Mesothelial cell of epicardium (in vitro differentiated cells): ENCODE data around the gene PPP1R18. TPM values are rescaled to one million over a fixed set of nuclear protein-coding genes. Genes with fewer than 3 reads are reported as not detected.

Experiments used
- DNase-seq, 2 experiments: peaks; one replicate each; pipeline ENCODE4 v3.0.0; 2021; ENCODE audit warnings: low spot score in 2 of 2; ENCODE audit not compliant: unreplicated experiment in 2 of 2
- H3K27ac Mint-ChIP-seq: 2 replicates; pipeline ENCODE4 v1.8.0; 2021; ENCODE audit warnings: mixed read lengths
- H3K27me3 Mint-ChIP-seq: 2 replicates; pipeline ENCODE4 v1.8.0; 2021; ENCODE audit warnings: low read depth, mixed read lengths
- H3K36me3 Mint-ChIP-seq: 2 replicates; pipeline ENCODE4 v1.8.0; 2021; ENCODE audit warnings: mixed read lengths
- H3K4me1 Mint-ChIP-seq: 2 replicates; pipeline ENCODE4 v1.8.0; 2021; ENCODE audit warnings: mixed read lengths
- H3K4me3 Mint-ChIP-seq: 2 replicates; pipeline ENCODE4 v1.8.0; 2021; ENCODE audit warnings: mild to moderate bottlenecking, moderate library complexity, mixed read lengths
- H3K9me3 Mint-ChIP-seq: 2 replicates; pipeline ENCODE4 v1.8.0; 2021; ENCODE audit warnings: mixed read lengths
- CTCF ChIP-seq: fragments of 200-600 bp; sonication (generic); IDR thresholded peaks from one replicate; pipeline ENCODE4 v1.5.0; 2021; ENCODE audit warnings: antibody characterized with exemption; ENCODE audit not compliant: unreplicated experiment
- total RNA-seq: library from RNA; stranded (reverse); gene quantifications from 3 replicates; pipeline ENCODE4 v1.2.1, GENCODE V29; 2021

PPP1R18 gene
- total RNA-seq, 1 donor from 2014 or later, result 30.6 TPM

DNA sequence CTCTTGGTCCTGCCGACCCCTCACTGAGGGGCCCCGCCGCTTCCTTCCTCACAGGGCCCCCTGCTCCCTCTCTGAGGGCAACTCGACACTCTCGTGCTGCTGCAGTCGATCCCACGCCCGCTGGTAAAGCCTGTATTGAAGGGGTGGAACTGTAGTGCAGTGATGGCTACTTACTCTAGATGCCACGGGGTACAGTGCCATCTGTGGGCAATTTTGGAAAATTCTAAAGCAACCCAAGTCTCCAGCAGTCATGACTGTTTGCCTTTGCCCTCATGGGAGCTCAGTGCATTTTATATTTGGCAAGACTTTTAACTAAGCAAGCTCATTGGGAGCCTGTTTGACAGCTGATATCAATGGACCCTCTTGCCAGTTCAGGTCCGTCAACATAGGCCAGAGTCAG, 46.0 kb downstream of the PPP1R18 start:
- Mint-ChIP-seq H3K4me3 (no peak overlapping the region), H3K4me1 (peaks cover 2% of the 10 kb centered on the region)
- no peak for TF ChIP-seq CTCF

GRCh38 chr6:30635834-30636233, 50.6 kb downstream of the PPP1R18 start:
- no peak for DNase-seq
- Mint-ChIP-seq H3K4me3 (no peak overlapping the region), H3K27ac (no peak overlapping the region), H3K27me3 (no peaks in the 10 kb centered on the region), H3K4me1 (no peaks in the 10 kb centered on the region), H3K9me3 (peaks cover 5% of the 10 kb centered on the region), H3K36me3 (peaks cover 43% of the 10 kb centered on the region)
- TF ChIP-seq CTCF, result no peak

More for the DNA sequence above, 46.0 kb downstream of the PPP1R18 start:
- Mint-ChIP-seq H3K27ac (no peak overlapping the region), H3K36me3 (peaks cover 43% of the 10 kb centered on the region), H3K9me3 (no peaks in the 10 kb centered on the region), H3K27me3 (no peaks in the 10 kb centered on the region)
- no peak for DNase-seq

DNA sequence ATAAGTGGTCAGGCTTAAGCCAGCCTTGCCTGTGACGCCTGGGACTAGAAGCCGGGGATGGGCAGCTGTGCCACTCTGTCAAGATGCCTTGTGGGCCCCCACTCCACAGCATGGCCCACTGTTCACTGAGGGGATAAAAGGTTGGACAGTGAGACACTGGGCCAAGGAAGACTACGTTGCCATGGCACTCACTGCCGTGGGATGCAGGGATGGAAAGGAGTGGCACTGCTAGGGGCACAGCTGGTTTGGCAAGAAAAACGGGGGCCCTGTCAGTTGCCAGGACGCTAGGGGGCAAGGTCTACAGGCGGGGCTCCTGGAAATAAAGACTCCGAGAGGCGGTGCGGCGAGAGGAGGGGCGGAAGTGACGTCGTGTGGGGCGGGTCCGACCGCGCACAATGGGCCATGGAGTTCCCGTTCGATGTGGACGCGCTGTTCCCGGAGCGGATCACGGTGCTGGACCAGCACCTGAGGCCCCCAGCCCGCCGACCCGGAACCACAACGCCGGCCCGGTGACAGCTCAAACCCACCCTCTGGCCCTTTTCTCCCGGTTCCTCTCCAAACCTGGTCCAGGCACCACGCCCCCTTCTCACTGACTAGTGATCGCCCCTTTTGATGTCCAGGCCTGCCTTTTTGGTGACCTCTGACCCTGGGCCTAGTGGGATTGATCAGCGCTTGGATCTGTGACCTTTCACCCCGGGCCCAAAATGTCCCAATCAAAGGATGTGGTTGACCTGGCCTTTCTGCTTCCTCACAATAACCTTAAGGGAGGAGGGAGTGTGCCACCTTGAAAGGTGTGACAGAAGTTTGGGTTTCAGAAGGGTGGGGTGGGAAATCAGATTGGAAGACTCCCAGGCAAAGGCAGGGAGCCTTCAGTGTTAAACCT, 59.7 kb downstream of the PPP1R18 start, which contains the start of gene ATAT1:
ATAT1 (plus strand) TSS at position 391 of the 883 bp plus-strand sequence.
- Mint-ChIP-seq H3K9me3 (no peaks in the 10 kb centered on the region), H3K4me1 (peaks cover 17% of the 10 kb centered on the region), H3K27me3 (no peaks in the 10 kb centered on the region), H3K4me3 (peak within 1 kb of the TSS; percentile 86), H3K36me3 (peaks cover 30% of the 10 kb centered on the region), H3K27ac (peak within 1 kb of the TSS; percentile 98)
- no peak for TF ChIP-seq CTCF
- DNase-seq, result peak; percentile 70 to 85

Other genes starting within 250 kb of the PPP1R18 start
- gene HLA-E, start 197.1 kb downstream of the PPP1R18 start, total RNA-seq, result 59.5 to 61.9 TPM (median 61.7 TPM) in 3 replicates
- 88.2 to 93.1 TPM (median 91.9 TPM) in 3 replicates for gene GNL1, start 130.2 kb downstream of the PPP1R18 start, total RNA-seq
- 23.7 to 25.5 TPM (median 23.9 TPM) in 3 replicates for gene PRR3, start 129.3 kb downstream of the PPP1R18 start, total RNA-seq
- gene ABCF1, start 115.2 kb downstream of the PPP1R18 start, total RNA-seq, result 71.4 to 73.6 TPM (median 71.5 TPM) in 3 replicates
- gene PPP1R10, start 69.4 kb downstream of the PPP1R18 start, total RNA-seq, result 107 to 120 TPM (median 117 TPM) in 3 replicates
- gene MRPS18B, start 68.8 kb downstream of the PPP1R18 start, total RNA-seq, result 29.8 to 33.5 TPM (median 30.2 TPM) in 3 replicates
- gene ATAT1, start 59.8 kb downstream of the PPP1R18 start, total RNA-seq, result 51.0 to 57.0 TPM (median 51.2 TPM) in 3 replicates
- 12.0 to 15.8 TPM (median 15.0 TPM) in 3 replicates for gene C6orf136, start 39.5 kb downstream of the PPP1R18 start, total RNA-seq
- 23.5 to 26.7 TPM (median 25.2 TPM) in 3 replicates for gene DHX16, start 13.6 kb downstream of the PPP1R18 start, total RNA-seq
- 34.6 to 40.2 TPM (median 36.1 TPM) in 3 replicates for gene NRM, start 4.3 kb upstream of the PPP1R18 start, total RNA-seq
- 49.7 to 51.9 TPM (median 49.8 TPM) in 3 replicates for gene MDC1, start 30.6 kb upstream of the PPP1R18 start, total RNA-seq
- 1,084 to 1,110 TPM (median 1,094 TPM) in 3 replicates for gene TUBB, start 33.7 kb upstream of the PPP1R18 start, total RNA-seq
- 96.5 to 101 TPM (median 99.8 TPM) in 3 replicates for gene FLOT1, start 56.0 kb upstream of the PPP1R18 start, total RNA-seq
- gene IER3, start 57.9 kb upstream of the PPP1R18 start, total RNA-seq, result 131 to 136 TPM (median 134 TPM) in 3 replicates
- gene DDR1, start 197.9 kb upstream of the PPP1R18 start, total RNA-seq, result 344 to 351 TPM (median 349 TPM) in 3 replicates
- 62.1 to 65.4 TPM (median 62.2 TPM) in 3 replicates for gene GTF2H4, start 221.6 kb upstream of the PPP1R18 start, total RNA-seq
- 62.1 to 70.6 TPM (median 67.4 TPM) in 3 replicates for gene VARS2, start 227.6 kb upstream of the PPP1R18 start, total RNA-seq
- gene SFTA2, start 245.5 kb upstream of the PPP1R18 start, total RNA-seq, result not detected in 3 replicates